Spleen (tissue), 11 donors: ENCODE measurements around the gene ST6GAL1. TPM values are rescaled to one million over a fixed set of nuclear protein-coding genes. Genes with fewer than 3 reads are reported as not detected.
"Not testable (repeated sequence)": the region's sequence is repeated elsewhere in the genome, so short reads cannot be mapped to it uniquely, and the experiment has no call there.

ENCODE experiments used
- DNase-seq: peaks from one replicate; pipeline ENCODE4 v3.0.0-alpha.2; 2020
- H3K27ac ChIP-seq, 8 donors: fragments of 200-600 bp; sonication (generic) in 7 of 8; 1 replicate in 4 of 8; 2 replicates in 4 of 8; pipeline versions ENCODE4 v1.5.0 to v1.8.0; 2016 to 2021; ENCODE audit warnings: inconsistent platforms in 4 of 8, mild to moderate bottlenecking in 4 of 8, moderate library complexity in 1 of 8
- H3K27me3 ChIP-seq, 7 donors: fragments of 200-600 bp; sonication (generic) in 6 of 7; replicated peaks in 1 of 7; 1 replicate in 4 of 7; 2 replicates in 3 of 7; pipeline versions ENCODE4 v1.5.0 to v1.8.0; 2016 to 2021; ENCODE audit warnings: inconsistent platforms in 3 of 7, mild to moderate bottlenecking in 1 of 7
- H3K36me3 ChIP-seq, 6 donors: fragments of 200-600 bp; sonication (generic) in 5 of 6; 1 replicate in 4 of 6; 2 replicates in 2 of 6; pipeline versions ENCODE4 v1.5.0 to v1.8.0; 2016 to 2021; ENCODE audit warnings: inconsistent platforms in 2 of 6
- H3K4me1 ChIP-seq, 6 donors: fragments of 200-600 bp; sonication (generic) in 5 of 6; 1 replicate in 3 of 6; 2 replicates in 3 of 6; pipeline versions ENCODE4 v1.5.0 to v1.8.0; 2016 to 2021; ENCODE audit warnings: inconsistent platforms in 3 of 6
- H3K4me3 ChIP-seq, 8 donors: fragments of 200-600 bp; sonication (generic) in 7 of 8; 1 replicate in 4 of 8; 2 replicates in 4 of 8; pipeline versions ENCODE4 v1.5.0 to v1.8.0; 2016 to 2021; ENCODE audit warnings: inconsistent platforms in 4 of 8, mild to moderate bottlenecking in 4 of 8, moderate library complexity in 2 of 8
- H3K9me3 ChIP-seq, 8 donors: fragments of 200-600 bp; sonication (generic) in 7 of 8; 1 replicate in 4 of 8; 2 replicates in 4 of 8; pipeline versions ENCODE4 v1.5.0 to v1.8.0; 2016 to 2021; ENCODE audit warnings: inconsistent platforms in 4 of 8
- CTCF ChIP-seq, 11 experiments: fragments of 200-600 bp in 7 of 11; fragments of 450-650 bp in 4 of 11; sonication (generic) in 4 of 11; IDR thresholded peaks in 8 of 11; conservative IDR thresholded peaks in 3 of 11; 1 replicate in 7 of 11; 2 replicates in 4 of 11; pipeline versions ENCODE4 v1.4.0 to v1.8.0; 2016 to 2021; ENCODE audit warnings: antibody characterized with exemption in 11 of 11, inconsistent platforms in 4 of 11, mild to moderate bottlenecking in 1 of 11
- POLR2A ChIP-seq, 3 donors: fragments of 450-650 bp; IDR thresholded peaks; one replicate each; pipeline ENCODE4 v1.5.1; 2017; ENCODE audit warnings: antibody characterized with exemption in 3 of 3, mild to moderate bottlenecking in 1 of 3
- POLR2AphosphoS5 ChIP-seq, 3 donors: sonication (generic); formaldehyde crosslinking; IDR thresholded peaks; one replicate each; pipeline ENCODE4 v1.5.1; 2017; ENCODE audit warnings: antibody characterized with exemption in 3 of 3
- WGBS, 5 donors: extraction: QIAGEN DNeasy Blood & Tissue Kit in 3 of 5; methylation state at CpG; one replicate each; pipeline versions ENCODE4 v1.1.5 to v1.1.7; 2013 to 2018; 5-methylcytosine and 5-hydroxymethylcytosine counted together
- intact Hi-C: fragments of 100-400 bp; cut with DNase I; formaldehyde crosslinking; loops from one replicate; pipeline ENCODE4 v1.15.0; 2023; ENCODE audit warnings: low total_unique reads
- polyA plus RNA-seq, 3 donors: library from polyadenylated mRNA; stranded (reverse); fragments of 200-250 nt; gene quantifications; one replicate each; pipeline ENCODE4 v1.2.1, GENCODE V29; 2013
- total RNA-seq, 7 donors: library from RNA; depleted of rRNA in 3 of 7; stranded (reverse); fragments of >200 nt in 3 of 7; fragmentation: NEBNext Ultra II Directional in 4 of 7; extraction: Animal tissue kit (Norgen Biotek cat#: 25700) in 4 of 7; gene quantifications; one replicate each; pipeline versions ENCODE4 v1.1.0 to v1.2.1, GENCODE V29; 2016 to 2021
- donor health status: healthy with polysubstance abuse.
- donor health status: DM: no; HTN: no; CAD: no; lungs with moderate emphysema.
- donor health status: DM: no; HTN: no; CAD: no.
- donor health status: Bipolar disorder and iron deficiency.
- donor health status: healthy.
- donor health status: DM: no; HTN: no; CAD: no.
- donor health status: DM: yes; HTN: yes; CAD: no.

ST6GAL1 gene
- total and polyA plus RNA-seq, 10 donors: 46.7 to 247 (median 187) TPM

GRCh38 chr3:187057803-187058202 lies 127.5 kb downstream of the ST6GAL1 start:
- H3K27ac ChIP-seq, H3K27me3 ChIP-seq, H3K4me3 ChIP-seq, intact Hi-C loops, DNase-seq: not testable (repeated sequence)
- Histone ChIP-seq H3K9me3 (peaks cover 0 to 54% (median 40%) of the 10 kb centered on the region in 8 donors), H3K4me1 (peaks cover 0 to 32% (median 3%) of the 10 kb centered on the region in 6 donors), H3K36me3 (peaks cover 2 to 99% (median 59%) of the 10 kb centered on the region in 6 donors)
- TF ChIP-seq POLR2AphosphoS5 (IDR thresholded peaks at IDR 0.05): peak in 1 of 3 donors; percentile 46
- WGBS, 5 donors: 77 to 94% (median 84%) methylated on average over 5 to 10 of the region's 10 CpGs

DNA sequence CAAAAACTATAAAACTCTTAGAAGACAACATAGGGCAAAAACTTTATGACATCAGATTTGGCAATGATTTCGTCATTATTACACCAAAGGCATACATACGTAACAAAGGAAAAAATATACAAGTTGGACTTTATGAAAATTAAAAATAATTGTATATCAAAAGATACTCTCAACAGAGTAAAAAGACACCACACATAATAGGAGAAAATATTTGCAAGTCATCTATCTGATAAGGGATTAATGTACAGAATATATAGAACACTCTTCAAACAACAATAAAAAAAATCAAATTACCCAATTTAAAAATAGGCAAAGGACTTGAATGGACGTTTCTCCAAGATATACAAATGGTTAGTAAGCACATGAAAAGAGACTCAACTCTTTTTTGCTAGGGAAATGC lies 131.4 kb downstream of the ST6GAL1 start:
- Histone ChIP-seq H3K4me3 (no peak overlapping the region), H3K4me1 (peaks cover 6 to 70% (median 32%) of the 10 kb centered on the region in 6 donors), H3K27ac (no peak overlapping the region), H3K36me3 (peaks cover 2 to 97% (median 45%) of the 10 kb centered on the region in 6 donors), H3K27me3 (no peaks in the 10 kb centered on the region), H3K9me3 (peaks cover 0 to 16% (median 8%) of the 10 kb centered on the region in 8 donors)
- 58 to 87% (median 67%) methylated on average over 3 of the region's 3 CpGs for WGBS, 5 donors
- TF ChIP-seq POLR2AphosphoS5 (IDR thresholded peaks at IDR 0.05): no peak
- TF ChIP-seq CTCF (IDR thresholded peaks at IDR 0.05 in 8 of 11, conservative IDR thresholded peaks at IDR 0.05 in 3 of 11): no peak
- no peak for TF ChIP-seq POLR2A (IDR thresholded peaks at IDR 0.05)
- DNase-seq: no peak
- intact Hi-C loops: no loop called here

- Histone ChIP-seq H3K4me1 (peaks cover 6 to 79% (median 34%) of the 10 kb centered on the region in 6 donors), H3K27me3 (no peaks in the 10 kb centered on the region), H3K27ac (peak overlapping the region in 7 of 8 donors; percentile 55 to 86 (median 76)), H3K9me3 (peaks cover 0 to 6% (median under 1%) of the 10 kb centered on the region in 8 donors), H3K4me3 (no peak overlapping the region), H3K36me3 (peaks cover 0 to 97% (median 37%) of the 10 kb centered on the region in 6 donors)
- TF ChIP-seq POLR2AphosphoS5 (IDR thresholded peaks at IDR 0.05) (no peak), CTCF (IDR thresholded peaks at IDR 0.05 in 8 of 11, conservative IDR thresholded peaks at IDR 0.05 in 3 of 11) (no peak)
- intact Hi-C loops: no loop called here
- DNase-seq: no peak
Observed at GRCh38 chr3:187062526-187063177, 132.3 kb downstream of the ST6GAL1 start.

DNA sequence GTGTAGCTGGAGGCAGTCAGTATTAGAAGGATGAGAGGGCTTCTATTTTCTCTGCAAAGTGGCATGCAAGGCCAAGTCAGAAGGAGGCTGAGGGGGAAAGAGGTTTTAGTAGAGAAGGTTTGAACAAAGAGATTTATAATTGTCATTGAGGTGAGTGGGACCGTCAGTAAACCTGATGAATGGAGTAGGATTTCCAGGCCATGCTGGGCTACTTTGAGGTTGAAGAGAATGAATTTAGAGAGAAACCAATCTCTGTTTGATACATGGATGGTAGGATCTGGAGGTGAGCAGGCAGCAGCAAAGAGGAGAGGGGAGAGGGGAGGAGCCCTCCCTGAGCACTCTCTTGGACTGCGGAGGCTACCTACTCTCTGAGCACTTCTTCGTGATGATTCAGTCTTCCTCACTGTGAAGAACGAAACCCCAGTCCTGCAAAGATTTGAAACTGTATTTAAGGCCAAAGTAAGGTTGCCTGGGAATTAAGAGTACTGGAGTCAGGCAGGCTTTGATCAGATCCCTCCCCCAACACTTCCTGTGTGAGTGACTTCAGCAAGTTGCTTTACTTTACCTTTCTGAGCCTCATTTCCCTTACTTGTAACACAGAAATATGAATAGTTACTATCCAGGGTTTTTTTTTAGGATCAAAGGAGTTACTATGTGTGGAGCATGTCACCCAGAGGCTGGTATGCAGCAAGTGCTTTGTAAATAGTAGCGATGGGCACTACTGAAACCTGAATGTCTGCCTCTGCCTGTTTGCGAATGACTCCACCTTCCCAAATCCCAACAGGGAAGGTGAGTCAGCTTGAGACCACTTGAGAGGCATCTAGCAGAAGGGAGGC lies 133.2 kb downstream of the ST6GAL1 start:
- peaks cover 0 to 97% (median 29%) of the 10 kb centered on the region in 6 donors for H3K36me3 ChIP-seq
- H3K27ac ChIP-seq: peak overlapping the region in 7 of 8 donors; percentile 55 to 86 (median 76)
- no peak for DNase-seq
- H3K27me3 ChIP-seq: no peaks in the 10 kb centered on the region
- H3K9me3 ChIP-seq: no peaks in the 10 kb centered on the region
- H3K4me3 ChIP-seq: no peak overlapping the region
- TF ChIP-seq POLR2AphosphoS5 (IDR thresholded peaks at IDR 0.05) (no peak), CTCF (IDR thresholded peaks at IDR 0.05 in 8 of 11, conservative IDR thresholded peaks at IDR 0.05 in 3 of 11) (no peak), POLR2A (IDR thresholded peaks at IDR 0.05) (no peak)
- H3K4me1 ChIP-seq: peaks cover 6 to 88% (median 39%) of the 10 kb centered on the region in 6 donors
- intact Hi-C loops: no loop called here
- 66 to 82% (median 78%) methylated on average over 6 of the region's 6 CpGs for WGBS, 5 donors
